Aorta (tissue), 5 donors: ENCODE data around the gene EVA1A. TPM values are rescaled to one million over a fixed set of nuclear protein-coding genes. Genes with fewer than 3 reads are reported as not detected.

ENCODE experiments used
- ATAC-seq: fragments of 200-7000 bp; cut with Tn5 transposase; one replicate; pipeline ENCODE4 v1.9.1; 2022; ENCODE audit warnings: moderate library complexity; ENCODE audit not compliant: low FRiP score
- DNase-seq, 2 donors: peaks; one replicate each; pipeline ENCODE4 v3.0.0-alpha.2; 2020
- H3K27ac ChIP-seq, 2 donors: one replicate each; pipeline ENCODE4 v1.5.1; 2013; ENCODE audit warnings: low read length in 2 of 2, mild to moderate bottlenecking in 2 of 2, moderate library complexity in 2 of 2, control low read depth in 1 of 2, inconsistent platforms in 1 of 2, low read depth in 1 of 2
- H3K27me3 ChIP-seq, 2 donors: one replicate each; pipeline ENCODE4 v1.6.1; 2013; ENCODE audit warnings: control low read depth in 1 of 2, low read length in 1 of 2, mild to moderate bottlenecking in 1 of 2, moderate library complexity in 1 of 2; ENCODE audit not compliant: insufficient read depth in 2 of 2, control insufficient read depth in 1 of 2
- H3K36me3 ChIP-seq, 2 donors: one replicate each; pipeline ENCODE4 v1.6.1; 2013; ENCODE audit warnings: control low read depth in 1 of 2, low read length in 1 of 2, mild to moderate bottlenecking in 1 of 2; ENCODE audit not compliant: insufficient read depth in 2 of 2, control insufficient read depth in 1 of 2
- H3K4me1 ChIP-seq, 2 donors: one replicate each; pipeline ENCODE4 v1.6.1; 2013; ENCODE audit warnings: low read length in 2 of 2, control low read depth in 1 of 2, mild to moderate bottlenecking in 1 of 2, moderate library complexity in 1 of 2; ENCODE audit not compliant: insufficient read depth in 2 of 2, control insufficient read depth in 1 of 2
- H3K4me3 ChIP-seq, 2 donors: one replicate each; pipeline ENCODE4 v1.5.1; 2013; ENCODE audit warnings: low read length in 2 of 2, control low read depth in 1 of 2, mild to moderate bottlenecking in 1 of 2
- H3K9me3 ChIP-seq: one replicate; pipeline ENCODE4 v1.6.1; 2013; ENCODE audit warnings: mild to moderate bottlenecking, low read length; ENCODE audit not compliant: control insufficient read depth
- WGBS, 2 donors: extraction: QIAGEN DNeasy Blood & Tissue Kit; methylation state at CpG; one replicate each; pipeline ENCODE4 v1.1.7; 2013; 5-methylcytosine and 5-hydroxymethylcytosine counted together
- intact Hi-C, 2 donors: fragments of 100-400 bp; cut with DNase I; formaldehyde crosslinking; loops; one replicate each; pipeline versions ENCODE4 v1.14.2 to v1.15.0; 2022
- polyA plus RNA-seq, 2 donors: library from polyadenylated mRNA; stranded (reverse); fragments of 200-250 nt; gene quantifications; one replicate each; pipeline ENCODE4 v1.2.3, GENCODE V29; 2013
- total RNA-seq, 2 donors: library from RNA; stranded (reverse); fragmentation: NEBNext Ultra II Directional; extraction: Animal tissue kit (Norgen Biotek cat#: 25700); gene quantifications; one replicate each; pipeline ENCODE4 v1.2.1, GENCODE V29; 2021
- donor health status: healthy with polysubstance abuse.
- donor health status: Bipolar disorder and iron deficiency.
- donor health status: DM: no; HTN: no; CAD: no.
- donor health status: DM: no; HTN: no; CAD: no.
- donor health status: DM: yes; HTN: yes; CAD: no.

The EVA1A gene
- total and polyA plus RNA-seq, 4 donors: 0.82 to 6.0 (median 2.4) TPM

DNA sequence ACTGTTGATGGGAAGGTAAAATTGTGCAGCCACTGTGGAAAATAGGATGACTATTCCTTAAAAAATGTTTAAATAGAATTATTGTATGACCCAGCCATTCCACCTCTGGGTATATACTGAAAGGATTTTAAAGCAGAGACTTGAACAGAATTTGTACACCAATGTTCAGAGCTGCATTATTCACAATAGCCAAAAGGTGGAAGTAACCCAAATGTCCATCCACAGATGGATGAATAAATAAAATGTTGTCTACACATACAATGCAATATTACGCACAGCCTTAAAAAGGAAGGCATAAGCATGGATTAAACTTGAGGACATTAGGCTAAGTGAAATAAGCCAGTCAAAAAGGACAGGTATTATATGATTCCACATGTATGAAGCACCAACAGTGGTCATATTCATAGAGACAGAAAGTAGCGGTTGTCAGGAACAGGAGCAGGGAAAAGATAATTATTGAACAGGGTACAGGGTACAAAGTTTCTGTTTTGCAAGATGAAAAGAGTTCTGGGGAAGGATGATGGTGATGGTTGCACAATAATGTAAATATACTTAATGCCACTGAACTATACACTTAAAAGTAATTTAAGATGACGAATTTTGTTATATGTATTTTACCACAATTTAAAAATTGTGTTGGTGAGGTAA, 39.4 kb downstream of the EVA1A start:
- Histone ChIP-seq H3K4me3 (no peak overlapping the region), H3K9me3 (no peaks in the 10 kb centered on the region), H3K27ac (no peak overlapping the region), H3K36me3 (no peaks in the 10 kb centered on the region), H3K27me3 (no peaks in the 10 kb centered on the region), H3K4me1 (no peaks in the 10 kb centered on the region)
- 90% methylated on average over 3 of the region's 3 CpGs for WGBS, 2 donors
- no peak for DNase-seq
- ATAC-seq: no peak
- intact Hi-C loops: no loop called here

DNA sequence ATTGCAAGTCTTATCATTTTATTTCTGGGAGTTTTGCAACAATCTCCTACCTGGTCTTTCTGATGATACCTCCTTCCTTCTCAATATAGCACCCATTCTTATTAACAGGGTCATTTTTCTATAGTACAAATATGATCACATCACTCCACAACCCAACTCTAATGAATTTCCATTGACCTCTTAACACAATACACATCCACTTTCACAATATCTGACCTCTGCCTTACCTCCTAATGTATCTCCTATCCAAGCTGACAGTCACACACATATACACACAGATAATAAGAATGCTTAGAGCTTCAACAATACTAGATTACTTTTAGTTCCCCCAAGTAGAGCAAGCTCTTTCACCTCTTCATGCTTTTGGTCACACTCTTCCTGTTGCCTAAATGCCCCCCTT, 40.9 kb downstream of the EVA1A start:
- H3K27me3 ChIP-seq: no peaks in the 10 kb centered on the region
- intact Hi-C loops: no loop called here
- H3K4me1 ChIP-seq: no peaks in the 10 kb centered on the region
- H3K4me3 ChIP-seq: no peak overlapping the region
- no peaks in the 10 kb centered on the region for H3K36me3 ChIP-seq
- DNase-seq (no peak), ATAC-seq (no peak)
- H3K27ac ChIP-seq: no peak overlapping the region
- H3K9me3 ChIP-seq: no peaks in the 10 kb centered on the region

DNA sequence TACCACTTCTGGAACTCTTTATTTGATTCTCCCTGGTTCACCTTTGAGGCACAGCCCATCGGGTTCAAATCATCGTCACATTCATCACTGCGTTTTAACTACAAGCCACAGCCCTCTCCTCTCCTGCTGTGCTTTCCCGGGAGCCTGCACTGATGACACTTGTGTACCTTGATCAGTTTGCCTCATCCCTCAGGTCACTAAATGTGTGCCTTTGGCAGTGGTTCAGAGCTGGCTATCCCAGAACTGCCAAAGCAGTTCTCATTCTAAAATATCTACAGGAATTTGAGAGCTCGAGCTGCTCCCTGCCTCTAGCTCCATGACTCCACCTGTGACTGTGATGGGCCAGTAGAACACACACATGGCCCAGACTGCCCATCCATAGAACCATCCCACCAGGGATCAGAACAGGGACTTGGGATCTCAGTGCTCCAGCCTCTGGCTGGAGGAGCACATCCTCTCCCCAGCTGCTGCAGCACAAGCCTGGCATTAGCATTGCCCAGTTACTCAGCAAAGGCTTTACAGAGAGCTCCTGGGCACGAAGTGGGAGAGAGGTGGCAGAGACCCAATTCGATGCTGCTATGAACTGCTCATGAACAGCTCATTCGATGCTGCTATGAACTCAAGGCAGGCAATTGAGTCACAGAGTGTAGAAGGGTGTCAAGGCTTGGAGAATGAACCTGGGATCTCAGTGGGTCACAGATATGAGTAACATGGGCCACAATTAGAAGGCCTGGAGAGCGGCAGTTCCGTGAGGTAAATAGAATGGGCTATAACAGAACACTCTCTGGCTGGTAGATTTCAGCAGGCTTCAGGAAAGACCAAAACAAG, 41.9 kb downstream of the EVA1A start:
- Histone ChIP-seq H3K27ac (no peak overlapping the region), H3K27me3 (no peaks in the 10 kb centered on the region), H3K9me3 (no peaks in the 10 kb centered on the region), H3K4me3 (no peak overlapping the region), H3K4me1 (no peaks in the 10 kb centered on the region), H3K36me3 (no peaks in the 10 kb centered on the region)
- 82 to 86% methylated on average over 10 of the region's 10 CpGs for whole genome bisulfite sequencing, 2 donors
- DNase-seq (no peak), ATAC-seq (no peak)
- intact Hi-C loops: no loop called here

DNA sequence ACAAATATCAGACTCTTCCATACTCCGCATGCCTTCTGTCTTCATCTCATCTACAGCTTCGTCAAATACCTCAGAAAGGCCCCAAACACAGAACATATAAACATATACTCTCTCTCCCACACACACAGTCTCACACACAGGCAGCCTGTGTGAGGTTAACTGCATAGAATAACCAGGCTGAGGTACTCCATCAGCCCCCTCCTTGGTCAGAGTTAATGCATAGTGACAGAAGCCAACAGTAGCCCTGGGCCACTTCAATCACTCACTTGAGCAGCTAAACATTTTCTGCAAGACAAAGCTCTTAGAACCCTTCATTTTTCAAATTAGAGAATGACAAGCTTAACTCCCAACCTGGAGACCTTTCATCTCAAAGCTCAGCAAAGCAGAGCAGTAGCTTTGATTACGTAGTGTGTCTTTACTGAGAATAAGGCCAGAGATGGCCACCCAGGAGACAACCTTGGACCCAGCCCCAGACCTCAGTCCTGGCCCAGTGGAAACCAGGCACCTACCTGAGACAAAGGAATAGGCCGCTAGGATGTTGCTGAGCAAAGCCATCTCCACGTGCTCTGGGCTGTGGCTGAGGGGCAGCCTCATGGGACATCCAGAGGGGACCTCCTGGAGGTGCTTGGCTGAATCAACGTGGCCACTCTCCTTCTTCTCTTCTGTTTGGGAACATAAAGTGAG, 43.0 kb downstream of the EVA1A start:
- Histone ChIP-seq H3K27ac (no peak overlapping the region), H3K9me3 (no peaks in the 10 kb centered on the region)
- WGBS, 2 donors: 79 to 85% methylated on average over 6 of the region's 6 CpGs

DNA sequence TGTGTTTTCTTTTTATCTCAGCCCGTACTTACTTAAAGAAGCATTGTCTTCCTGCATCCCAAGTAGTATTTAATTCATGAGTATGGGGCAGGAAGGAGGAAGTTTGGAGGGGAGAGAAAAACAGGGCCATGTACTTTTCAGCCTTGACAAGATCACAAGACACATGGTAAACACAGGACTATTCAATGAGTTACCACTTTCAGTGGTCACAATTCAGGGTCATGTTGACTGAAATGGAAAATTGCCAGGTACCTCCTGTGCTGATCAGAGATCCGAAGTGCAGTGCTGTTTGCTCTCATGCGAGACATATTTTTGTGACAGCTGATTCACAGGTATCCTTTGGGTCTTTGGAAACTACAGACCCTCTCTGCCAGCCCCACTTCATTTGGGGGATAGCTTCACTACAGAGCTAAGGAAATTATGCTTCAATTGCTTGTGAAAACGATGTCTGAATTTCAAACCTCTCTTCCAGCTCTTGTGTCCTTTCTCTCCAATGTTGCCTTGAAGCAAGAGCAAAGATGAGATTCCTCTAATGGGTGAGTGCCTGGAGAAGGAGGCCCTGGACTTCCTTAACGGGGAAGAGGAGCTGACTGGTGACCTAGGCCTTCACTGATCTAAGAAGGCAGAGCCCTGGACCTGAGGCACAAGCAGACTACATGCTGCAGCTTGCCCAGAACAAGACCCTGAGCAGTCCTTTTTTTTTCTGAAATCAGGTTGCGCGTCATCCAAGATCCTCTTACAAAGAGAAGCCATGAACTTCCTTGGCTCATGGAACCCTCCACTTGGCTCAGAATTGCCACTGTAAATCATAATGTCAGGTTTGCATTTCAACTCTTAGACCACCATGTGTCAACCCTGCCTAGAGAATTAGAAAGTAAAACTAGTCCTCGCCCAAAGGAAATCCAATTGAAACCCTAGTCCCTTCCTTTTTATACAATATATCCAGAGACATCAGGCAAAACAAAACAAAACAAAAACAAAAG, 44.1 kb downstream of the EVA1A start:
- no peaks in the 10 kb centered on the region for H3K9me3 ChIP-seq
- intact Hi-C loops: no loop called here
- DNase-seq: no peak
- H3K27ac ChIP-seq: no peak overlapping the region
- 80 to 81% methylated on average over 8 of the region's 8 CpGs for WGBS, 2 donors
- peak; percentile 15 for ATAC-seq
- H3K36me3 ChIP-seq: no peaks in the 10 kb centered on the region
- no peaks in the 10 kb centered on the region for H3K27me3 ChIP-seq
- no peaks in the 10 kb centered on the region for H3K4me1 ChIP-seq
- no peak overlapping the region for H3K4me3 ChIP-seq

More for the DNA sequence above, 43.0 kb downstream of the EVA1A start:
- intact Hi-C loops: no loop called here
- no peaks in the 10 kb centered on the region for H3K27me3 ChIP-seq
- no peak for DNase-seq
- H3K4me3 ChIP-seq: no peak overlapping the region
- H3K36me3 ChIP-seq: no peaks in the 10 kb centered on the region
- H3K4me1 ChIP-seq: no peaks in the 10 kb centered on the region
- no peak for ATAC-seq

DNA sequence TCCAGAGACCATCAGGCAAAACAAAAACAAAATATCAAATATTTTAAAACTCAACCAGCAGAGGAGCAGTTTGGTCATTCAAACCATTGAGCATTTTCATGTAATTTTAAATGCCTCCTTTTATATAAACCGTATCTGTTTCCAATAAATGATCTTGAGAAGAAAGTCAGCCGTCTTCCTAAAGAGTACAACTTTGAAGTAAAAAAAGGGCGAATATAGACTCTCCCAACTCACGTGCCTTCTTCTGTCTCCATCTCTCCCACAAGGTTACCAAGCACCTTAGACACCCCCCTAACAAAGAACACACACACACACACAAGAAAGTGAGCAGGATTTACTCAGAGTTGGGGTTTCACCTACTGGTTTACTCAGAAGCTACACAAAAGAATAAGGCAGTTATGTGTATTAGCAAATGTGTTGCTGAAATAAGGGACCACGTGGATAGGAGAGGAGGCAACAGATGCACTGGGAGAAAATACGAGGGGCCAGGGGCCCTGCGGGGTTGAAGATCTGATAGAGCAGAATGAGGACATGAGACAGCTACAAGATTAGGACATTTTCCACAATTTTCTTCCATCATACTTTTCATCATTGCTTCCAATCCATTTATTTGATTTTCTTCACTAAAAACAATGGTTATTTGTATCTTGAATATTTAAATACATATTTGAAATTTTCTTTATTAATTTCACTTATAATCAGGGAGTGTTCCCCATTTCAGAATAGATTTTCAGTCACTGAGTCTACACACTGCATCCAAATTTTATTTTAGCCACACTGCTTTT, 45.0 kb downstream of the EVA1A start:
- no peak for ATAC-seq
- intact Hi-C loops: no loop called here
- no peak overlapping the region for H3K4me3 ChIP-seq
- 85 to 89% methylated on average over 7 of the region's 7 CpGs for WGBS, 2 donors
- H3K4me1 ChIP-seq: no peaks in the 10 kb centered on the region
- no peak for DNase-seq
- H3K9me3 ChIP-seq: no peaks in the 10 kb centered on the region
- no peaks in the 10 kb centered on the region for H3K27me3 ChIP-seq
- no peaks in the 10 kb centered on the region for H3K36me3 ChIP-seq
- H3K27ac ChIP-seq: no peak overlapping the region

DNA sequence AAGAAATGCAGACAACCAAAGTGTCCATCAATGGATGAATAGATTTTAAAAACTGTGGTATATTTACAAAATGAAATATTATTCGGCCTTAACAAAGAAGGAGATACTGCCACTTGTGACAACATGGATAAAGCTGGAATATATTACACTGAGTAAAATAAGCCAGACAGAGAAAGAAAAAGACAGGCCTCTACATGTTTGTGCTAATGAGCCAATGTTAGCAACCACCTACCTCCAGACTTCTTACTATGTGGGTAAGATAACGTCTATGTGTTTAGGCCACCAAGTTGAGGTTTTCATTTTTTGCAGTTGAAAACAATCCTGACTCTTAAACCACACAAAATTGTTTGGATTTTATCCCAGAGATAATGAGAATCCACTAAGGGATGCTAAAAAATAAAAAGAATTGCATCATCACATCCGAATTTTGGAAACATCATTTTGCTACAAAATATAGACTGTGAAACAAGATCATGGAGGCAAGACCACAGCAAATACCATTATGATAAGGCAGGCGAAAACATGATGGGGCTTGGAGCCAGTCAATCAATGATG, 47.0 kb downstream of the EVA1A start:
- no peaks in the 10 kb centered on the region for H3K4me1 ChIP-seq
- H3K36me3 ChIP-seq: no peaks in the 10 kb centered on the region
- ATAC-seq (no peak), DNase-seq (no peak)
- 87% methylated on average over 4 of the region's 4 CpGs for WGBS, 2 donors
- no peak overlapping the region for H3K4me3 ChIP-seq
- H3K27ac ChIP-seq: no peak overlapping the region
- H3K27me3 ChIP-seq: peaks cover 0 to 2% of the 10 kb centered on the region in 2 donors
- intact Hi-C loops: no loop called here
- H3K9me3 ChIP-seq: no peaks in the 10 kb centered on the region
